Measurements from ENCODE around the gene HLA-DMA. TPM values are rescaled to one million over a fixed set of nuclear protein-coding genes. Genes with fewer than 3 reads are reported as not detected.
A peak's percentile ranks its signal among the peaks of the same experiment; 100 is the strongest.

Gene HLA-DMA
- total RNA-seq, 1 donor: 1.6 TPM

DNA sequence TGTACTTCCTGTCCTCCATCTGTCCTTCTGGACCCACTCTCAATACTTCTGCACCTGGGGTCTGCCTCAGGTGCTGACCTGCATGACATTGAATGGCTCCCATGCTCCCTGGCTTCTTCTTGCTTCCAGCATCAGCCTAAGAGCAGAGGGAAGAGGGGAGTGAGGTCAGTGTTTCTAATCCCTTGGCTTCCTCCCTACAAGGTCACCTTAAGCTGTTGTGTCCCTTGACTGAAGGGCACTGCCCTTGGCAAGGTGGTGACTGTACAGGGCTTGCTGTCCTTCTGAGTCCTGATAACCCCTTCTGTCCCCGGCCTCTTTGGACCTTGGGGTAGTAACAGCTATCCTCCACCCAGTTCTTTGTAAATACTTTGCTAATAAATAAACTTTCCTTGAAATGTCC, 21.7 kb downstream of the HLA-DMA start:
- TF ChIP-seq, protein P1, sequence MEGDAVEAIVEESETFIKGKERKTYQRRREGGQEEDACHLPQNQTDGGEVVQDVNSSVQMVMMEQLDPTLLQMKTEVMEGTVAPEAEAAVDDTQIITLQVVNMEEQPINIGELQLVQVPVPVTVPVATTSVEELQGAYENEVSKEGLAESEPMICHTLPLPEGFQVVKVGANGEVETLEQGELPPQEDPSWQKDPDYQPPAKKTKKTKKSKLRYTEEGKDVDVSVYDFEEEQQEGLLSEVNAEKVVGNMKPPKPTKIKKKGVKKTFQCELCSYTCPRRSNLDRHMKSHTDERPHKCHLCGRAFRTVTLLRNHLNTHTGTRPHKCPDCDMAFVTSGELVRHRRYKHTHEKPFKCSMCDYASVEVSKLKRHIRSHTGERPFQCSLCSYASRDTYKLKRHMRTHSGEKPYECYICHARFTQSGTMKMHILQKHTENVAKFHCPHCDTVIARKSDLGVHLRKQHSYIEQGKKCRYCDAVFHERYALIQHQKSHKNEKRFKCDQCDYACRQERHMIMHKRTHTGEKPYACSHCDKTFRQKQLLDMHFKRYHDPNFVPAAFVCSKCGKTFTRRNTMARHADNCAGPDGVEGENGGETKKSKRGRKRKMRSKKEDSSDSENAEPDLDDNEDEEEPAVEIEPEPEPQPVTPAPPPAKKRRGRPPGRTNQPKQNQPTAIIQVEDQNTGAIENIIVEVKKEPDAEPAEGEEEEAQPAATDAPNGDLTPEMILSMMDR (IDR thresholded peaks at IDR 0.05; ENCODE audit: insufficient read depth, low read length): no peak

DNA sequence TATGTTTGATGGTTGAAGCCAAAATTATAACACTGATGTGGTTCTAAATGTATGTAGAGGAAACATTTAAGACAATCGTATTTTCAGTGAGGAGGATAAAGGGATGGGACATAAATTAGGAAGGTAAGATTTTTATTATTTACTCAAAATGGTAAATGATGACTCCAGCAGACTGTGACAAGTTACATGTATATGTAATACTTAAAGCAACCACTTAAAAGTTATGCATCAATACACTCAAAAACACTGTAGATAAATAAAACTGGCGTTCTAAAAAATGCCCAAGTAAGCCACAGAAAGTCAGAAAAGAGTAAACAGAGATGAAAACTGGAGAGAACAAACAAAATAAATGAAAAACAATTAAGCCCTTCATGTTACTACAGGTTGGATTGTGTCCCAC, 30.8 kb downstream of the HLA-DMA start:
- TF ChIP-seq, protein P1 (IDR thresholded peaks at IDR 0.05; ENCODE audit: insufficient read depth, low read length): no peak
- H3K4me3 ChIP-seq (ENCODE audit: low read depth, low read length): no peak overlapping the region
- DNase-seq (ENCODE audit: low read depth): no peak

More for the DNA sequence above, 21.7 kb downstream of the HLA-DMA start:
- DNase-seq (ENCODE audit: low read depth): no peak
- H3K4me3 ChIP-seq (ENCODE audit: low read depth, low read length): no peak overlapping the region

DNA sequence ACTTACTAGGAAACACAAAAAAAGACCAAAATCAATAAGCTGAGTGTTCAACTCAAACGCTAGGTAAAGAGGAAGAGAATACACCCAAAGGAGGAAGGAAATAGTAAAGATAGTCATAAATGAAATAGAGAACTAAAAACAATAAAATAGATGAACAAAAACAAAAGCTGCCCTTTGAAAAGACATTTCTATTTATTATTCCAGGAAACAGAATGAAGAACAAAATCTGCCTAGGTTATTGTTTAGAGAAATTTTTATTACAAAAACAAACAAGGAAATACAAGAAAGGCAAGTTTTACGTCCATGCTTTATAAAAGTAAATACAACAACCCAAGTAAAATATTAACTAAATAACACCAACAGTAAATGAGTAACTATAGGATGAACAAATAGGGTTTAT, 32.2 kb downstream of the HLA-DMA start:
- DNase-seq (ENCODE audit: low read depth): no peak
- H3K4me3 ChIP-seq (ENCODE audit: low read depth, low read length): no peak overlapping the region
- TF ChIP-seq, protein P1 (IDR thresholded peaks at IDR 0.05; ENCODE audit: insufficient read depth, low read length): no peak

DNA sequence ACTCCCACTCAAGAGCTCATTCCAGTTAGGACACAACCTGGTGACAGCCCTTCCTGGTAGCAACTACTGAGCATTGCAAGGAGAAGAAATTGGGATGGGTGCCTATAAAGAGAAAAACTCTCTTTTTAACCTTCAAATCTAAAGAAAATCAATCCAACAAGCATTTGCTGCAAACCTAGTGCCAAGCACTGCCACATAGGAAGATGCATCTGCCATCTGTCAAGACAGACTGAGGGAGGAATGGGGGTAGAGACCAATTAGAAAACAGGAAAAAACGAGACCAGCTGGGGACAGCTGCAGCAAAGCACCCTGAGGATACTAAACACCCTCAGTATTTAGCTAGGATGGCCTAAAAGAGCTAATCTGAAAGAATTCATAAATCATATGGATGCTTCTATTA, 39.9 kb downstream of the HLA-DMA start:
- no peak overlapping the region for H3K4me3 ChIP-seq (ENCODE audit: low read depth, low read length)
- TF ChIP-seq, protein P1 (IDR thresholded peaks at IDR 0.05; ENCODE audit: insufficient read depth, low read length): no peak
- no peak for DNase-seq (ENCODE audit: low read depth)

DNA sequence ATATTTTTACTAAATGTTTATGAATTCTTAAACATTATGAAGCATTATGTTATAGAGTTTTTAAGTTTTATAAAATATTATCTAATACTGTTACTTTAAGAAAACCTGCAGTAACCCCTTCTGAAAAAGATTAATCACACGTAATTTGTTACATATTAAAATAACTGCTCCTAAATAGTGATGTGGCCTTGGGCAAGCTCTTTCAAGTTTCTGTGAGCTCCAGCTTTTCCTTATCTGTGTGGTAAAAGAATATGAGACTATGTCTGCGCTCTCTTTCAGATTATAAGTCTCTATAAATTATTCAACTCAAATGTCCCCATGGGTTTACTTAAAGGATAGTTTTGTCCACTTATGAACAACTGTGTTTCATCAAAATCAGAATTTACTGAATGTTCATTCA, 44.0 kb downstream of the HLA-DMA start:
- TF ChIP-seq, protein P1 (IDR thresholded peaks at IDR 0.05; ENCODE audit: insufficient read depth, low read length): no peak
- DNase-seq (ENCODE audit: low read depth): no peak

DNA sequence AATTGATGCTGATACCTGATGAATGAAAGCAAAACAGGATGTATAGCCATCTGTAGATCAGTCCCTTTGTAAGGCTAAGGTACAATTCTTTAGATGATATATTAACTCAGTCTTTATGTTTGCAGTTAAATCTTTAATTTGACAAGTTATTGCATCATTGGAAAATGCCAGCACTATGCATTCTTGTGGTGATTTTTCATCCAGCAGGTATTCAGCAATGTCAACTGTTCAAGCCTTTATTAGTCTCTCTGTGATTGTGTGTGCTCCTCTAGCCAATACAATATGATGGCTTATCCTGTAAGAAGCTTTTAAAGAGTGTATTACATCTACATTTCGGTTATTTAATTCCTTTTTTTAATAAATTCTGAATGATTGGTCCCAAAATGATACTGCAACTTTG, 46.4 kb downstream of the HLA-DMA start:
- TF ChIP-seq, protein P1 (IDR thresholded peaks at IDR 0.05; ENCODE audit: insufficient read depth, low read length): no peak
- peak; percentile 58 for DNase-seq (ENCODE audit: low read depth)
- no peak overlapping the region for H3K4me3 ChIP-seq (ENCODE audit: low read depth, low read length)

More for the DNA sequence above, 44.0 kb downstream of the HLA-DMA start:
- no peak overlapping the region for H3K4me3 ChIP-seq (ENCODE audit: low read depth, low read length)

DNA sequence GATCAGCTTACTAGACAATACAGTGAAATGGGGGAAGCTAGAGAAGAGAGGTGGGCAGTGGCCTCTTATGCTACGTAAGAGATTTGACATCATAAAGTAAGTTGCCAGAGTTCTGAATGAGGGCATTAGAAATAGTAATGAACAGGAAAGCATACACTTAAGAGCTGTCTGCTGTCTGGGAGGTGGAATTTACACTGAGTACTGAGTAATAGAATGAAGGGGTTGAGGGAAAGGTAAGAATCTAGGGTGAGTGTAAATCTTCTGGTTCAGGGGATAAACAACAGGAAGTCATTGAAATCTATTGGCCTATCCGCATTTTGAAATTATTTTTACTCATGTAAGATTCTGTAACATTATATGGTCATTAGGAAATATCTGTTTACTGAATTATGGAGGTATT, 47.8 kb downstream of the HLA-DMA start:
- H3K4me3 ChIP-seq (ENCODE audit: low read depth, low read length): no peak overlapping the region
- TF ChIP-seq, protein P1 (IDR thresholded peaks at IDR 0.05; ENCODE audit: insufficient read depth, low read length): no peak
- DNase-seq (ENCODE audit: low read depth): no peak
